IMR-90 (cell line): Measurements from ENCODE around the gene AFAP1L1. TPM values are rescaled to one million over a fixed set of nuclear protein-coding genes. Genes with fewer than 3 reads are reported as not detected.

Experiments used
- ATAC-seq: fragments of 200-7000 bp; cut with Tn5 transposase; 2 replicates; pipeline ENCODE4 v1.9.1; 2020; ENCODE audit warnings: low read depth, mild to moderate bottlenecking, moderate library complexity
- BruUV-seq: library from RNA; stranded (reverse); fragments of 400-500 nt; replicated peaks from 2 replicates; lab custom pipeline; 2021; lab: Mats Ljungman, UMichigan
- CTCF ChIA-PET: fragments of 300-600 bp; formaldehyde crosslinking; extraction: SDS; loops from one replicate; lab custom pipeline; 2021; ENCODE audit warnings: antibody characterized with exemption; lab: Yijun Ruan, JAX
- POLR2A ChIA-PET: fragments of 300-600 bp; sonication (Branson Sonifier 250); formaldehyde crosslinking; loops from one replicate; lab custom pipeline; 2022; ENCODE audit warnings: antibody characterized with exemption; ENCODE audit not compliant: unreplicated experiment; lab: Charles Lee
- DNase-seq: peaks from one replicate; pipeline ENCODE4 v3.0.0; 2013
- H2AFZ ChIP-seq: replicated peaks from 2 replicates; pipeline ENCODE3; 2013; ENCODE audit warnings: low read length, mild to moderate bottlenecking; ENCODE audit not compliant: poor library complexity
- H2AK5ac ChIP-seq: 2 replicates; pipeline ENCODE4 v1.6.1; 2013; ENCODE audit warnings: low read depth, low read length, inconsistent platforms
- H2AK9ac ChIP-seq: replicated peaks from 2 replicates; pipeline ENCODE3; 2013; ENCODE audit warnings: mild to moderate bottlenecking, low read depth, low read length, moderate library complexity; ENCODE audit not compliant: poor library complexity
- H2BK120ac ChIP-seq: 2 replicates; pipeline ENCODE4 v1.6.1; 2013; ENCODE audit warnings: low read depth, low read length, inconsistent platforms
- H2BK15ac ChIP-seq: 3 replicates; pipeline ENCODE4 v1.6.1; 2013; ENCODE audit warnings: low read depth, low read length, inconsistent platforms
- H2BK20ac ChIP-seq: 2 replicates; pipeline ENCODE4 v1.6.1; 2013; ENCODE audit warnings: low read depth, mild to moderate bottlenecking, inconsistent platforms, low read length, moderate library complexity
- H2BK5ac ChIP-seq: 2 replicates; pipeline ENCODE4 v1.6.1; 2013; ENCODE audit warnings: mild to moderate bottlenecking, low read depth, low read length, inconsistent platforms; ENCODE audit not compliant: poor library complexity, severe bottlenecking
- H3K14ac ChIP-seq: replicated peaks from 2 replicates; pipeline ENCODE4 v1.6.1; 2013; ENCODE audit warnings: low read depth, low read length, inconsistent platforms
- H3K18ac ChIP-seq: 2 replicates; pipeline ENCODE4 v1.6.1; 2013; ENCODE audit warnings: low read depth, low read length, control low read depth
- H3K23ac ChIP-seq: 2 replicates; pipeline ENCODE4 v1.6.1; 2013; ENCODE audit warnings: low read depth, low read length, inconsistent platforms
- H3K27ac ChIP-seq: 2 replicates; pipeline ENCODE4 v1.5.1; 2013; ENCODE audit warnings: mild to moderate bottlenecking, control low read depth, low read length; ENCODE audit not compliant: insufficient read depth
- H3K27me3 ChIP-seq: 2 replicates; pipeline ENCODE4 v1.6.1; 2013; ENCODE audit warnings: low read length; ENCODE audit not compliant: control insufficient read depth, insufficient read depth
- H3K36me3 ChIP-seq: 2 replicates; pipeline ENCODE4 v1.6.1; 2013; ENCODE audit warnings: low read length, mixed read lengths; ENCODE audit not compliant: control insufficient read depth, insufficient read depth
- H3K4ac ChIP-seq: 2 replicates; pipeline ENCODE4 v1.6.1; 2013; ENCODE audit warnings: low read depth, low read length, inconsistent platforms
- H3K4me1 ChIP-seq: 2 replicates; pipeline ENCODE4 v1.6.1; 2013; ENCODE audit warnings: low read length, mixed read lengths; ENCODE audit not compliant: control insufficient read depth, insufficient read depth
- H3K4me2 ChIP-seq: 2 replicates; pipeline ENCODE4 v1.6.1; 2013; ENCODE audit warnings: low read depth, mild to moderate bottlenecking, control low read depth, low read length, moderate library complexity
- H3K4me3 ChIP-seq: 2 replicates; pipeline ENCODE4 v1.5.1; 2013; ENCODE audit warnings: low read depth, mild to moderate bottlenecking, control low read depth, low read length, moderate library complexity; ENCODE audit not compliant: insufficient read depth
- H3K56ac ChIP-seq: 2 replicates; pipeline ENCODE4 v1.6.1; 2013; ENCODE audit warnings: low read length, inconsistent platforms; ENCODE audit not compliant: insufficient read depth; ENCODE audit errors: extremely low read depth
- H3K79me1 ChIP-seq, 2 experiments: 2 replicates each; pipeline ENCODE4 v1.6.1; 2013; ENCODE audit warnings: low read length in 2 of 2, inconsistent platforms in 1 of 2, low read depth in 1 of 2
- H3K9ac ChIP-seq: 2 replicates; pipeline ENCODE4 v1.6.1; 2013; ENCODE audit warnings: low read depth, low read length, control low read depth
- H3K9me1 ChIP-seq: 2 replicates; pipeline ENCODE4 v1.6.1; 2013; ENCODE audit warnings: low read length, inconsistent platforms; ENCODE audit not compliant: insufficient read depth
- H3K9me3 ChIP-seq: 2 replicates; pipeline ENCODE4 v1.6.1; 2013; ENCODE audit warnings: low read length; ENCODE audit not compliant: control insufficient read depth, insufficient read depth
- H4K20me1 ChIP-seq: 2 replicates; pipeline ENCODE4 v1.6.1; 2013; ENCODE audit warnings: low read length, inconsistent platforms; ENCODE audit not compliant: insufficient read depth
- H4K5ac ChIP-seq: 2 replicates; pipeline ENCODE4 v1.6.1; 2013; ENCODE audit warnings: mild to moderate bottlenecking, low read depth, low read length, control low read depth
- H4K8ac ChIP-seq, 2 experiments: 2 replicates each; pipeline ENCODE4 v1.6.1; 2013; ENCODE audit warnings: low read depth in 2 of 2, low read length in 2 of 2, control low read depth in 1 of 2, inconsistent platforms in 1 of 2
- H4K91ac ChIP-seq: 2 replicates; pipeline ENCODE4 v1.6.1; 2013; ENCODE audit warnings: low read depth, low read length, inconsistent platforms; ENCODE audit not compliant: insufficient read depth
- CHD1 ChIP-seq: IDR thresholded peaks from 2 replicates; pipeline ENCODE4 v1.6.1; 2012; ENCODE audit warnings: low read depth, low read length, improper control_type of control experiment
- CTCF ChIP-seq: conservative IDR thresholded peaks from 2 replicates; pipeline ENCODE4 v1.5.1; 2012; ENCODE audit warnings: mild to moderate bottlenecking, low read depth, low read length, improper control_type of control experiment
- ELK1 ChIP-seq: fragments of 150-350 bp; IDR thresholded peaks from 2 replicates; pipeline ENCODE4 v1.6.1; 2016; ENCODE audit warnings: low read depth, mild to moderate bottlenecking, low read length, moderate library complexity, borderline replicate concordance
- MAZ ChIP-seq: IDR thresholded peaks from 2 replicates; pipeline ENCODE4 v1.6.1; 2012; ENCODE audit warnings: low read depth, mild to moderate bottlenecking, low read length, improper control_type of control experiment, moderate library complexity, borderline replicate concordance
- MXI1 ChIP-seq: IDR thresholded peaks from 2 replicates; pipeline ENCODE4 v1.6.1; 2012; ENCODE audit warnings: low read depth, mild to moderate bottlenecking, low read length, moderate library complexity, borderline replicate concordance
- POLR2A ChIP-seq: IDR thresholded peaks from 2 replicates; pipeline ENCODE4 v1.6.1; 2012; ENCODE audit warnings: mild to moderate bottlenecking, low read depth, low read length
- RCOR1 ChIP-seq: IDR thresholded peaks from 2 replicates; pipeline ENCODE4 v1.6.1; 2012; ENCODE audit warnings: mild to moderate bottlenecking, low read length, improper control_type of control experiment; ENCODE audit not compliant: insufficient replicate concordance
- USF2 ChIP-seq: fragments of 150-350 bp; IDR thresholded peaks from 2 replicates; pipeline ENCODE4 v1.6.1; 2017; ENCODE audit warnings: mild to moderate bottlenecking, antibody characterized with exemption, low read length, low read depth
- WGBS, 2 experiments: methylation state at CpG; one replicate each; pipeline versions ENCODE4 v1.1.5 to v1.1.7; 2013; ENCODE audit warnings: missing lambda C conversion rate in 2 of 2; ENCODE audit not compliant: insufficient read length in 1 of 2; ENCODE audit errors: extremely low coverage in 2 of 2; 5-methylcytosine and 5-hydroxymethylcytosine counted together
- dilution Hi-C: fragments of 300-500 bp; cut with HindIII; formaldehyde crosslinking; loops from one replicate; pipeline ENCODE4 v1.14.3; 2018; ENCODE audit warnings: low sequenced_read_pairs; ENCODE audit not compliant: unreplicated experiment
- in situ Hi-C: fragments of 300-500 bp; cut with MboI; formaldehyde crosslinking; loops from 3 replicates; pipeline ENCODE4 v1.14.3; 2019; ENCODE audit warnings: low sequenced_read_pairs, inconsistent platforms, mixed read lengths
- intact Hi-C: fragments of 100-400 bp; cut with micrococcal nuclease; formaldehyde crosslinking; loops from 2 replicates; pipeline ENCODE4 v1.10.0; 2022
- polyA plus RNA-seq, 3 experiments: library from polyadenylated mRNA; depleted of rRNA; stranded (reverse); fragments of >200 nt; gene quantifications; 2 replicates each; pipeline ENCODE4 v1.2.3, GENCODE V29; 2012; ENCODE audit warnings: low replicate concordance in 1 of 3
- total RNA-seq: library from RNA; depleted of rRNA; stranded (reverse); fragments of >200 nt; gene quantifications from 2 replicates; pipeline ENCODE4 v1.2.3, GENCODE V29; 2012

The AFAP1L1 gene
- total and polyA plus RNA-seq, 2 of the 4 experiments (the other 2 are of a cell fraction), result 3.3 to 5.7 TPM

- Histone ChIP-seq H3K23ac (peak within 1 kb of the TSS; percentile 93), H2BK15ac (peak within 1 kb of the TSS; percentile 71; the same call in 2 of the 3 replicates), H3K27ac (peak within 1 kb of the TSS; percentile 65), H3K56ac (peak within 1 kb of the TSS; percentile 94), H3K18ac (peak within 1 kb of the TSS; percentile 54), H3K36me3 (peaks cover 15% of the 10 kb centered on the region), H3K4me2 (peak within 1 kb of the TSS; percentile 89), H3K27me3 (no peaks in the 10 kb centered on the region), H4K20me1 (0 out of 2 replicates have a peak, but pooled peaks cover 4% of the 10 kb centered on the region), H2BK20ac (no peak within 1 kb of the TSS), H2BK5ac (peak within 1 kb of the TSS; percentile 62), H3K4me1 (peaks cover 2% of the 10 kb centered on the region; the same call in 1 of the 2 replicates), H4K8ac (peak within 1 kb of the TSS; percentile 92 to 97), H2BK120ac (peak within 1 kb of the TSS; percentile 49), H3K9me3 (no peaks in the 10 kb centered on the region), H4K5ac (peak within 1 kb of the TSS; percentile 95), H3K79me1 (peaks cover 27 to 34% of the 10 kb centered on the region in 2 experiments), H4K91ac (peak within 1 kb of the TSS; percentile 95), H3K9ac (peak within 1 kb of the TSS; percentile 81), H2AK9ac (peak within 1 kb of the TSS; percentile 96), H3K4me3 (peak within 1 kb of the TSS; percentile 75), H2AK5ac (peak within 1 kb of the TSS; percentile 98), H3K14ac (peak within 1 kb of the TSS; percentile 96), H2AFZ (peak within 1 kb of the TSS; percentile 96), H3K9me1 (peaks cover 3% of the 10 kb centered on the region; the same call in 1 of the 2 replicates), H3K4ac (peak within 1 kb of the TSS; percentile 96)
- dilution Hi-C loops (no loop called here), intact Hi-C loops (loop anchor here (1.0 to 5.0 kb wide), 3 partner anchors 25 to 203 kb away; partner anchors contain the start of gene ABLIM3), in situ Hi-C loops (no loop called here)
- 0% methylated on average over 34 of the region's 54 CpGs; no CpG with 5 or more reads in 1 of the 2 experiments for WGBS, 2 experiments
- no peak for TF ChIP-seq ELK1
- TF ChIP-seq MAZ, result no peak
- TF ChIP-seq CTCF, result no peak
- TF ChIP-seq RCOR1, result peak; percentile 89
- TF ChIP-seq POLR2A, result peak; percentile 71; the same call in 1 of the 2 replicates
- TF ChIP-seq MXI1, result peak; percentile 90
- TF ChIP-seq CHD1, result no peak
- peak; percentile 29 for TF ChIP-seq USF2
- ATAC-seq, result peak; percentile 97
- DNase-seq, result peak; percentile 98
- CTCF ChIA-PET, result interaction anchor here (0.9 kb wide), 1 partner anchor 26 kb away, joined by 5 read pairs; no protein-coding TSS in a partner anchor
- BruUV-seq, result no TSS peak
- POLR2A ChIA-PET, result interaction anchor here (1.3 kb wide), 1 partner anchor 25 kb away, joined by 5 read pairs; no protein-coding TSS in a partner anchor
These were observed 73.7 kb downstream of the AFAP1L1 start, which contains the start of gene GRPEL2 for GRCh38 chr5:149345147-149345891. TSS of gene GRPEL2 (plus strand) at chr5:149345499. CDS start at chr5:149345540, 41 bp downstream.
